OCI-LY1 (cell line): ENCODE measurements around the gene RNH1.

Experiments used
- H2AFZ ChIP-seq: fragments of 200-600 bp; sonication (generic), shearing (Covaris generic); 2 replicates; pipeline ENCODE4 v1.6.0; 2014; ENCODE audit warnings: antibody characterized with exemption, mild to moderate bottlenecking, low read length
- H3F3A ChIP-seq: fragments of 200-600 bp; sonication (generic), shearing (Covaris generic); 2 replicates; pipeline ENCODE4 v1.6.0; 2014; ENCODE audit warnings: mild to moderate bottlenecking, antibody characterized with exemption, low read length, moderate library complexity; ENCODE audit not compliant: insufficient read depth
- H3K27ac ChIP-seq: fragments of 200-600 bp; sonication (generic); 2 replicates; pipeline ENCODE4 v1.5.1; 2014; ENCODE audit warnings: low read length, mixed run types, mild to moderate bottlenecking, low read depth; ENCODE audit not compliant: poor library complexity, severe bottlenecking
- H3K27me3 ChIP-seq: fragments of 200-600 bp; sonication (generic); 2 replicates; pipeline ENCODE4 v1.6.0; 2014; ENCODE audit warnings: antibody characterized with exemption, mild to moderate bottlenecking, low read length, moderate library complexity; ENCODE audit not compliant: insufficient read depth
- H3K36me3 ChIP-seq: fragments of 200-600 bp; sonication (generic); 2 replicates; pipeline ENCODE4 v1.6.1; 2014; ENCODE audit warnings: mild to moderate bottlenecking, antibody characterized with exemption, low read length, moderate library complexity, mixed read lengths; ENCODE audit not compliant: insufficient read depth
- H3K4me1 ChIP-seq: fragments of 200-600 bp; sonication (generic); 2 replicates; pipeline ENCODE4 v1.5.1; 2014; ENCODE audit warnings: mild to moderate bottlenecking, low read length, moderate library complexity; ENCODE audit not compliant: insufficient read depth, severe bottlenecking
- H3K4me2 ChIP-seq: fragments of 200-600 bp; sonication (generic), shearing (Covaris generic); 2 replicates; pipeline ENCODE4 v1.6.1; 2014; ENCODE audit warnings: low read length
- H3K4me3 ChIP-seq: fragments of 200-600 bp; sonication (generic); 2 replicates; pipeline ENCODE4 v1.5.1; 2014; ENCODE audit warnings: low read length, low read depth, mild to moderate bottlenecking, mixed read lengths; ENCODE audit not compliant: poor library complexity, severe bottlenecking
- H3K79me2 ChIP-seq: fragments of 200-600 bp; shearing (Covaris generic); 2 replicates; pipeline ENCODE4 v1.6.1; 2016; ENCODE audit warnings: mixed run types, low read length, mixed read lengths; ENCODE audit not compliant: insufficient read depth
- H3K9ac ChIP-seq: fragments of 200-600 bp; sonication (generic), shearing (Covaris generic); 2 replicates; pipeline ENCODE4 v1.6.1; 2014; ENCODE audit warnings: mild to moderate bottlenecking, low read length, mixed read lengths
- H3K9me2 ChIP-seq: fragments of 200-600 bp; sonication (generic), shearing (Covaris generic); 2 replicates; pipeline ENCODE4 v1.6.1; 2014; ENCODE audit warnings: low read depth, mild to moderate bottlenecking, low read length, mixed read lengths
- H3K9me3 ChIP-seq: fragments of 200-600 bp; shearing (Covaris generic); 2 replicates; pipeline ENCODE4 v1.6.1; 2014; ENCODE audit warnings: low read length, mixed read lengths
- H4K20me1 ChIP-seq: fragments of 200-600 bp; sonication (generic), shearing (Covaris generic); 2 replicates; pipeline ENCODE4 v1.6.0; 2016; ENCODE audit warnings: mild to moderate bottlenecking, low read length; ENCODE audit not compliant: insufficient read depth
- EZH2 ChIP-seq: fragments of 200-600 bp; sonication (generic), shearing (Covaris generic); IDR thresholded peaks from 2 replicates; pipeline ENCODE4 v1.8.0; 2017; ENCODE audit warnings: borderline replicate concordance, mixed run types, mild to moderate bottlenecking, antibody characterized with exemption, low read length, moderate library complexity, mixed read lengths
- TF ChIP-seq, protein P1 (sequence below): fragments of 200-600 bp; sonication (generic), shearing (Covaris generic); IDR thresholded peaks from 2 replicates; pipeline ENCODE4 v1.5.1; 2017; ENCODE audit warnings: mild to moderate bottlenecking, antibody characterized with exemption, low read length, moderate library complexity, mixed read lengths

The RNH1 gene

DNA sequence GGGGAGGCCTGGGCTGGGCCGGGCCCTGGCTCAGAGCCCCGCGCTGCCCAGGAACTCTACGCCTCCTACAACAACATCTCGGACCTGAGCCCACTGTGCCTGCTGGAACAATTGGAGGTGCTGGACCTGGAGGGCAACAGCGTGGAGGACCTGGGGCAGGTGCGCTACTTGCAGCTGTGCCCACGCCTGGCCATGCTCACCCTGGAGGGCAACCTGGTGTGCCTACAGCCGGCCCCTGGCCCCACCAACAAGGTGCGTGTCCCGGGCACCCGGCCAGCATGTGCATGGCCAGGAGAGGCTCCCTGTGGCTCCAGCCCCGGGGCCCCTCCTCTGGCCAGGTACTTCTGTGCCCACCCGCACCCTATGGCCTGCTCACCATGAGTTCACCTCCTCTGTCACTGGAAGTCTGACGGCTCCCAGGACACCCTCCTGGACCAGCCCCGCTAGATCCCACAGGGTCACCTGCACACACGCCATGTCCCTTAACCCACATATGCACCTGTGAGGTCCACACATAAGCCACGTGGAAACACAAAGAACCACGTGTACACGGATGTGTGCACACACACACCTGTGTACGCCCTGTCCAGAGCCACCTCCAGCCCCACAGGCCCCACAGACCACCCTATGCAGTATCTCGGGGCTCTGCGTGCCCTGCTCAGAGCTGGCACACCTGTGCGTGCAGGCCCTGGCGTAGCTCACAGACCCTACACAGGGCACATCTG is 43.1 kb upstream of the RNH1 start:
- Histone ChIP-seq H3F3A (no peaks in the 10 kb centered on the region), H3K9me3 (no peaks in the 10 kb centered on the region), H2AFZ (no peak overlapping the region), H3K9ac (no peak overlapping the region), H3K27ac (no peak overlapping the region), H4K20me1 (no peaks in the 10 kb centered on the region), H3K4me3 (no peak overlapping the region), H3K4me1 (peaks cover 12% of the 10 kb centered on the region), H3K36me3 (no peaks in the 10 kb centered on the region; the same call in 1 of the 2 replicates), H3K4me2 (no peak overlapping the region), H3K79me2 (no peaks in the 10 kb centered on the region), H3K9me2 (no peaks in the 10 kb centered on the region), H3K27me3 (peaks cover under 1% of the 10 kb centered on the region; the same call in 1 of the 2 replicates)
- TF ChIP-seq EZH2 = no peak
- TF ChIP-seq, protein P1, sequence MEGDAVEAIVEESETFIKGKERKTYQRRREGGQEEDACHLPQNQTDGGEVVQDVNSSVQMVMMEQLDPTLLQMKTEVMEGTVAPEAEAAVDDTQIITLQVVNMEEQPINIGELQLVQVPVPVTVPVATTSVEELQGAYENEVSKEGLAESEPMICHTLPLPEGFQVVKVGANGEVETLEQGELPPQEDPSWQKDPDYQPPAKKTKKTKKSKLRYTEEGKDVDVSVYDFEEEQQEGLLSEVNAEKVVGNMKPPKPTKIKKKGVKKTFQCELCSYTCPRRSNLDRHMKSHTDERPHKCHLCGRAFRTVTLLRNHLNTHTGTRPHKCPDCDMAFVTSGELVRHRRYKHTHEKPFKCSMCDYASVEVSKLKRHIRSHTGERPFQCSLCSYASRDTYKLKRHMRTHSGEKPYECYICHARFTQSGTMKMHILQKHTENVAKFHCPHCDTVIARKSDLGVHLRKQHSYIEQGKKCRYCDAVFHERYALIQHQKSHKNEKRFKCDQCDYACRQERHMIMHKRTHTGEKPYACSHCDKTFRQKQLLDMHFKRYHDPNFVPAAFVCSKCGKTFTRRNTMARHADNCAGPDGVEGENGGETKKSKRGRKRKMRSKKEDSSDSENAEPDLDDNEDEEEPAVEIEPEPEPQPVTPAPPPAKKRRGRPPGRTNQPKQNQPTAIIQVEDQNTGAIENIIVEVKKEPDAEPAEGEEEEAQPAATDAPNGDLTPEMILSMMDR = no peak

DNA sequence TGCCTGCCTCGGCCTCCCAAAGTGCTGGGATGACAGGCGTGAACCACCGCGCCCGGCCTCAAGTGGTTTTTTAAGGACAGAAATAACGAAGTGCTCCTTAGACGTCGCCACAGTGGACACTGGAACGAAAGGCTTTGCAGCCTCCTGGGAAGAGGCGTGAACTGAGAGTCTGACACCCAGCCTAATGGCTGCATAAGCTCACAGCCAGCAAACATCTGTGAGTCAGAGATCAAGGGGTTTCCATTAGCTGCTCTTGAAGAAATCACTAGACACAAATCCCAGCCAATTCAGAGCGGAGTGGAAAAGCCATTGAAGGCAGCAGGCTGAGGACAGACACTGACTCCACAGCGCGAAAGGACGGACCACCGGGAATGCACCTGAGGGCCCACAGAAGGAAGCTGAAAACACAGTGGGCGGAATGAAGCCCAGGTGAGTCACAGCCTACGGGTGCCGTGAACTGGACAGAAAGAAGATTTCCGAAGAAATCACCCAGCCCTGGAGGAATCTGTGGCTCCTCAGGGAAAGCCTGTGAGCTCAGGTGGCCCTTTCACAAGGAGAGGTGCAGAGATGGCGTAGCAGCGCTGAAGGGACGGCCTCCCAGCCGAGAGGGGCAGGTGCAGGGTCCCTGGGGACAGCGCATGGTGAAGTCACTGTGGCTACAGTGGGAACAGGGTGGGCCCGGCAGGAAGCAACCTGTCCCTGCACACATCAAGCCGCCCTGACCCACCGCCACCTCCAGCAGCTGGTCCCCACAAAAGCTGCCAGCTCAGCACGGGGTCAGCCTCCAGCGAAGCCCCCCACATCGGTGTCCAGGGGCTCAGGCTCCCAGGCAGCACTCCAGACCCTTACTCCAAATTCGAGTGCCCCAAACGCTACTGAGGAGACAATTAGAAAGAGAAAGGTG is 41.9 kb upstream of the RNH1 start:
- H3K9ac ChIP-seq = no peak overlapping the region
- no peaks in the 10 kb centered on the region for H3K79me2 ChIP-seq
- no peak overlapping the region for H3K27ac ChIP-seq
- H3F3A ChIP-seq = no peaks in the 10 kb centered on the region
- no peaks in the 10 kb centered on the region; the same call in 1 of the 2 replicates for H3K27me3 ChIP-seq
- H3K4me2 ChIP-seq = no peak overlapping the region
- no peak overlapping the region for H2AFZ ChIP-seq
- peaks cover 6% of the 10 kb centered on the region for H3K4me1 ChIP-seq
- H3K36me3 ChIP-seq = no peaks in the 10 kb centered on the region; the same call in 1 of the 2 replicates
- no peaks in the 10 kb centered on the region for H4K20me1 ChIP-seq
- TF ChIP-seq EZH2 = no peak
- TF ChIP-seq, protein P1 = no peak
- H3K9me2 ChIP-seq = no peaks in the 10 kb centered on the region
- no peak overlapping the region for H3K4me3 ChIP-seq
- no peaks in the 10 kb centered on the region for H3K9me3 ChIP-seq

DNA sequence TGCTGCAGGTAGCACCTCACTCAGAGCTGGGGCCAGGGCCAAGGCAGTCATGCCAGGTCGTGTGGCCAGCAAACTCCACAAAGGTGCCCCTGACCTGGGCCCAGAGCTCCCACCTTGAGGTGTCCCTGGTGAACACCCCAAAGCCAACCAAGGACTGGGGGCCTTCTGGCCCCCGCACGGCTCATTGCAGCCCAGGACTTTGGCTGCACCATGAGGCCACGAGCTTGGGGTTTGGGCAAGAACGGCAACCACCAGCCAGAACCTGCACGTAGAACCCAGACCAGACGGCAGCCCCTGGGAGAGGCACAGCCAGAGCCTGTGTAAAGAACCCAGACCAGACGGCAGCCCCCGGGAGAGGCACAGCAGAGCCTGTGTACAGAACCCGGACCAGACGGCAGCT is 38.1 kb upstream of the RNH1 start:
- no peaks in the 10 kb centered on the region; the same call in 1 of the 2 replicates for H3K36me3 ChIP-seq
- H3F3A ChIP-seq = no peaks in the 10 kb centered on the region
- no peak overlapping the region for H3K9ac ChIP-seq
- no peak overlapping the region for H3K27ac ChIP-seq
- no peaks in the 10 kb centered on the region for H3K79me2 ChIP-seq
- no peaks in the 10 kb centered on the region for H3K9me3 ChIP-seq
- H3K4me2 ChIP-seq = no peak overlapping the region
- no peak for TF ChIP-seq EZH2
- TF ChIP-seq, protein P1 = no peak
- H3K4me1 ChIP-seq = peaks cover 8% of the 10 kb centered on the region
- no peaks in the 10 kb centered on the region for H3K9me2 ChIP-seq
- no peak overlapping the region for H3K4me3 ChIP-seq
- no peak overlapping the region for H2AFZ ChIP-seq
- no peaks in the 10 kb centered on the region; the same call in 1 of the 2 replicates for H3K27me3 ChIP-seq
- no peaks in the 10 kb centered on the region for H4K20me1 ChIP-seq
